Neural cell (in vitro differentiated cells): ENCODE data around the gene SNX24.
"Not testable (repeated sequence)": the region's sequence is repeated elsewhere in the genome, so short reads cannot be mapped to it uniquely, and the experiment has no call there.

Source experiments
- EP300 ChIP-seq: fragments of 450-650 bp; conservative IDR thresholded peaks from 2 replicates; pipeline ENCODE4 v1.6.1; 2014; ENCODE audit warnings: antibody characterized with exemption, mild to moderate bottlenecking, moderate library complexity; ENCODE audit not compliant: poor library complexity, severe bottlenecking
- TAF1 ChIP-seq: IDR thresholded peaks from 2 replicates; pipeline ENCODE4 v1.6.1; 2012; ENCODE audit warnings: low read depth
- TF ChIP-seq, protein P1 (sequence below): fragments of 450-650 bp; IDR thresholded peaks from 2 replicates; pipeline ENCODE4 v1.5.1; 2014; ENCODE audit warnings: antibody characterized with exemption, mild to moderate bottlenecking, moderate library complexity; ENCODE audit not compliant: poor library complexity, severe bottlenecking

DNA sequence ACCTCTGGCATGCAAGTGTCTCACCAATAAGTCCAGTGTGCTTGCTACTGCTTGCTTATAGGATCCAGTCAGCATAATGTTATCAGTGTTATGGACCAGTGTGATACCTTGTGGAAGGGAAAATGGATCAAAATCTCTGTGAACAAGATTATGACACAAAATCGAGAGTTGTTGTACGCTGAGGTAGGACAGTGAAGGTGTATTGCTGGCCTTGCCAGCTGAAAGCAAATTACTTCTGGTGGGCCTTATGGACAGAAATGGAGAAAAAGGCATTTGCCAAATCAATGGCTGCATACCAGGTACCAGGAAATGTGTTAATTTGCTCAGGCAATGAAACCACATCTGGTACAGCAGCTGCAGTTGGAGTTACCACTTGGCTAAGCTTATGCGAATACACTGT is 128.8 kb downstream of the SNX24 start:
- not testable (repeated sequence) for TF ChIP-seq EP300, TAF1
- TF ChIP-seq, protein P1, sequence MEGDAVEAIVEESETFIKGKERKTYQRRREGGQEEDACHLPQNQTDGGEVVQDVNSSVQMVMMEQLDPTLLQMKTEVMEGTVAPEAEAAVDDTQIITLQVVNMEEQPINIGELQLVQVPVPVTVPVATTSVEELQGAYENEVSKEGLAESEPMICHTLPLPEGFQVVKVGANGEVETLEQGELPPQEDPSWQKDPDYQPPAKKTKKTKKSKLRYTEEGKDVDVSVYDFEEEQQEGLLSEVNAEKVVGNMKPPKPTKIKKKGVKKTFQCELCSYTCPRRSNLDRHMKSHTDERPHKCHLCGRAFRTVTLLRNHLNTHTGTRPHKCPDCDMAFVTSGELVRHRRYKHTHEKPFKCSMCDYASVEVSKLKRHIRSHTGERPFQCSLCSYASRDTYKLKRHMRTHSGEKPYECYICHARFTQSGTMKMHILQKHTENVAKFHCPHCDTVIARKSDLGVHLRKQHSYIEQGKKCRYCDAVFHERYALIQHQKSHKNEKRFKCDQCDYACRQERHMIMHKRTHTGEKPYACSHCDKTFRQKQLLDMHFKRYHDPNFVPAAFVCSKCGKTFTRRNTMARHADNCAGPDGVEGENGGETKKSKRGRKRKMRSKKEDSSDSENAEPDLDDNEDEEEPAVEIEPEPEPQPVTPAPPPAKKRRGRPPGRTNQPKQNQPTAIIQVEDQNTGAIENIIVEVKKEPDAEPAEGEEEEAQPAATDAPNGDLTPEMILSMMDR = not testable (repeated sequence)
